Measurements from ENCODE around the gene ING3. TPM values are rescaled to one million over a fixed set of nuclear protein-coding genes. Genes with fewer than 3 reads are reported as not detected.
A peak's percentile ranks its signal among the peaks of the same experiment; 100 is the strongest.

ING3 gene
- total and polyA plus RNA-seq, 9 of the 15 experiments (the other 6 are each of a cell fraction or from before 2014, with no cell fraction given): 22.8 to 233 (median 50.4) TPM

DNA sequence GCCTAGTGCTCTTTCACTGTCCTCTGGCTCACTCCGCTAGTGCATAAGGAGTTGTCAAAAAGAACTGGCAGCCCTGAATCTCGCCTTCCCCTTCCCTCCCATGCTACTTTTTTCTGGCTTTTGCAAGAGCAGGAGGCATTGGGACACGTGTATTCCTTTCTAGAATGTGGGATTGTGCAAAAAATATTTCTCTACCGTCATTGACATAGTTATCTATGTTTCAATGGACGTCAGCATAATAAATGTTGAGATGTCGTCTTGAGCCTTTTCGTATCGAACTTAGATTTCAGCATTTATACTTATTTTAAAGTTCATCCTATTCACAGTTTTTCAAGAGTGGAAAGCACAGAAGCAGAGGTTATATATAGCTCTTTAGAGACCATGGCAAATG is 727 bp downstream of the ING3 start (continued):
- 0 out of 2 replicates have a peak, but pooled peaks have one; percentile 56 for TF ChIP-seq PREB (CRISPR knock-in tag; IDR thresholded peaks at IDR 0.05)
- TF ChIP-seq CLOCK (CRISPR knock-in tag; IDR thresholded peaks at IDR 0.05; ENCODE audit: borderline replicate concordance): no peak
- no peak for TF ChIP-seq POLR2A (conservative IDR thresholded peaks at IDR 0.05)
- no peak for TF ChIP-seq U2AF2 (optimal IDR thresholded peaks at IDR 0.05; ENCODE audit: low read depth, low read length)
- no peak for TF ChIP-seq ETV1 (tag; conservative IDR thresholded peaks at IDR 0.05; ENCODE audit: low read depth)
- TF ChIP-seq, protein P1, sequence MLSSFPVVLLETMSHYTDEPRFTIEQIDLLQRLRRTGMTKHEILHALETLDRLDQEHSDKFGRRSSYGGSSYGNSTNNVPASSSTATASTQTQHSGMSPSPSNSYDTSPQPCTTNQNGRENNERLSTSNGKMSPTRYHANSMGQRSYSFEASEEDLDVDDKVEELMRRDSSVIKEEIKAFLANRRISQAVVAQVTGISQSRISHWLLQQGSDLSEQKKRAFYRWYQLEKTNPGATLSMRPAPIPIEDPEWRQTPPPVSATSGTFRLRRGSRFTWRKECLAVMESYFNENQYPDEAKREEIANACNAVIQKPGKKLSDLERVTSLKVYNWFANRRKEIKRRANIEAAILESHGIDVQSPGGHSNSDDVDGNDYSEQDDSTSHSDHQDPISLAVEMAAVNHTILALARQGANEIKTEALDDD (IDR thresholded peaks at IDR 0.05): no peak
- TF ChIP-seq, protein P2, sequence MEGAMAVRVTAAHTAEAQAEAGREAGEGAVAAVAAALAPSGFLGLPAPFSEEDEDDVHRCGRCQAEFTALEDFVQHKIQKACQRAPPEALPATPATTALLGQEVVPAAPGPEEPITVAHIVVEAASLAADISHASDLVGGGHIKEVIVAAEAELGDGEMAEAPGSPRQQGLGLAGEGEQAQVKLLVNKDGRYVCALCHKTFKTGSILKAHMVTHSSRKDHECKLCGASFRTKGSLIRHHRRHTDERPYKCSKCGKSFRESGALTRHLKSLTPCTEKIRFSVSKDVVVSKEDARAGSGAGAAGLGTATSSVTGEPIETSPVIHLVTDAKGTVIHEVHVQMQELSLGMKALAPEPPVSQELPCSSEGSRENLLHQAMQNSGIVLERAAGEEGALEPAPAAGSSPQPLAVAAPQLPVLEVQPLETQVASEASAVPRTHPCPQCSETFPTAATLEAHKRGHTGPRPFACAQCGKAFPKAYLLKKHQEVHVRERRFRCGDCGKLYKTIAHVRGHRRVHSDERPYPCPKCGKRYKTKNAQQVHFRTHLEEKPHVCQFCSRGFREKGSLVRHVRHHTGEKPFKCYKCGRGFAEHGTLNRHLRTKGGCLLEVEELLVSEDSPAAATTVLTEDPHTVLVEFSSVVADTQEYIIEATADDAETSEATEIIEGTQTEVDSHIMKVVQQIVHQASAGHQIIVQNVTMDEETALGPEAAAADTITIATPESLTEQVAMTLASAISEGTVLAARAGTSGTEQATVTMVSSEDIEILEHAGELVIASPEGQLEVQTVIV (CRISPR knock-in tag; IDR thresholded peaks at IDR 0.05; ENCODE audit: borderline replicate concordance): no peak
- no peak for TF ChIP-seq ZNF197 (CRISPR knock-in tag; IDR thresholded peaks at IDR 0.05; ENCODE audit: low read depth)
- TF ChIP-seq NR3C1 (CRISPR knock-in tag; IDR thresholded peaks at IDR 0.05): no peak
- no peak for TF ChIP-seq SMAD2 (IDR thresholded peaks at IDR 0.05; ENCODE audit: low read depth, low read length)
- no peak for TF ChIP-seq ZNF347 (CRISPR knock-in tag; IDR thresholded peaks at IDR 0.05; ENCODE audit: low read depth)
- no peak for TF ChIP-seq MAFK (IDR thresholded peaks at IDR 0.05; ENCODE audit: low read length)
- TF ChIP-seq, protein P3, sequence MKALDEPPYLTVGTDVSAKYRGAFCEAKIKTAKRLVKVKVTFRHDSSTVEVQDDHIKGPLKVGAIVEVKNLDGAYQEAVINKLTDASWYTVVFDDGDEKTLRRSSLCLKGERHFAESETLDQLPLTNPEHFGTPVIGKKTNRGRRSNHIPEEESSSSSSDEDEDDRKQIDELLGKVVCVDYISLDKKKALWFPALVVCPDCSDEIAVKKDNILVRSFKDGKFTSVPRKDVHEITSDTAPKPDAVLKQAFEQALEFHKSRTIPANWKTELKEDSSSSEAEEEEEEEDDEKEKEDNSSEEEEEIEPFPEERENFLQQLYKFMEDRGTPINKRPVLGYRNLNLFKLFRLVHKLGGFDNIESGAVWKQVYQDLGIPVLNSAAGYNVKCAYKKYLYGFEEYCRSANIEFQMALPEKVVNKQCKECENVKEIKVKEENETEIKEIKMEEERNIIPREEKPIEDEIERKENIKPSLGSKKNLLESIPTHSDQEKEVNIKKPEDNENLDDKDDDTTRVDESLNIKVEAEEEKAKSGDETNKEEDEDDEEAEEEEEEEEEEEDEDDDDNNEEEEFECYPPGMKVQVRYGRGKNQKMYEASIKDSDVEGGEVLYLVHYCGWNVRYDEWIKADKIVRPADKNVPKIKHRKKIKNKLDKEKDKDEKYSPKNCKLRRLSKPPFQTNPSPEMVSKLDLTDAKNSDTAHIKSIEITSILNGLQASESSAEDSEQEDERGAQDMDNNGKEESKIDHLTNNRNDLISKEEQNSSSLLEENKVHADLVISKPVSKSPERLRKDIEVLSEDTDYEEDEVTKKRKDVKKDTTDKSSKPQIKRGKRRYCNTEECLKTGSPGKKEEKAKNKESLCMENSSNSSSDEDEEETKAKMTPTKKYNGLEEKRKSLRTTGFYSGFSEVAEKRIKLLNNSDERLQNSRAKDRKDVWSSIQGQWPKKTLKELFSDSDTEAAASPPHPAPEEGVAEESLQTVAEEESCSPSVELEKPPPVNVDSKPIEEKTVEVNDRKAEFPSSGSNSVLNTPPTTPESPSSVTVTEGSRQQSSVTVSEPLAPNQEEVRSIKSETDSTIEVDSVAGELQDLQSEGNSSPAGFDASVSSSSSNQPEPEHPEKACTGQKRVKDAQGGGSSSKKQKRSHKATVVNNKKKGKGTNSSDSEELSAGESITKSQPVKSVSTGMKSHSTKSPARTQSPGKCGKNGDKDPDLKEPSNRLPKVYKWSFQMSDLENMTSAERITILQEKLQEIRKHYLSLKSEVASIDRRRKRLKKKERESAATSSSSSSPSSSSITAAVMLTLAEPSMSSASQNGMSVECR (CRISPR knock-in tag; IDR thresholded peaks at IDR 0.05): no peak
- TF ChIP-seq ATF4 (CRISPR knock-in tag; IDR thresholded peaks at IDR 0.05): no peak
